GM13977 (cell line): ENCODE measurements around the gene KCNIP1.

Experiments
- DNase-seq: peaks from one replicate; pipeline ENCODE4 v3.0.0; 2012; ENCODE audit warnings: low spot score
- in situ Hi-C: fragments of 300-500 bp; cut with MboI; formaldehyde crosslinking; loops from one replicate; pipeline ENCODE4 v1.12.0; 2022; ENCODE audit warnings: low sequenced_read_pairs, low pct_unique_long_range_greater_than_20kb, mixed read lengths, inconsistent platforms; ENCODE audit not compliant: unreplicated experiment
- TF ChIP-seq, protein P1 (sequence below): IDR thresholded peaks from 2 replicates; pipeline ENCODE4 v1.5.1; 2012; ENCODE audit warnings: mild to moderate bottlenecking, control low read depth; ENCODE audit not compliant: insufficient read depth; ENCODE audit errors: extremely low read depth, missing control alignments

The KCNIP1 gene

DNA sequence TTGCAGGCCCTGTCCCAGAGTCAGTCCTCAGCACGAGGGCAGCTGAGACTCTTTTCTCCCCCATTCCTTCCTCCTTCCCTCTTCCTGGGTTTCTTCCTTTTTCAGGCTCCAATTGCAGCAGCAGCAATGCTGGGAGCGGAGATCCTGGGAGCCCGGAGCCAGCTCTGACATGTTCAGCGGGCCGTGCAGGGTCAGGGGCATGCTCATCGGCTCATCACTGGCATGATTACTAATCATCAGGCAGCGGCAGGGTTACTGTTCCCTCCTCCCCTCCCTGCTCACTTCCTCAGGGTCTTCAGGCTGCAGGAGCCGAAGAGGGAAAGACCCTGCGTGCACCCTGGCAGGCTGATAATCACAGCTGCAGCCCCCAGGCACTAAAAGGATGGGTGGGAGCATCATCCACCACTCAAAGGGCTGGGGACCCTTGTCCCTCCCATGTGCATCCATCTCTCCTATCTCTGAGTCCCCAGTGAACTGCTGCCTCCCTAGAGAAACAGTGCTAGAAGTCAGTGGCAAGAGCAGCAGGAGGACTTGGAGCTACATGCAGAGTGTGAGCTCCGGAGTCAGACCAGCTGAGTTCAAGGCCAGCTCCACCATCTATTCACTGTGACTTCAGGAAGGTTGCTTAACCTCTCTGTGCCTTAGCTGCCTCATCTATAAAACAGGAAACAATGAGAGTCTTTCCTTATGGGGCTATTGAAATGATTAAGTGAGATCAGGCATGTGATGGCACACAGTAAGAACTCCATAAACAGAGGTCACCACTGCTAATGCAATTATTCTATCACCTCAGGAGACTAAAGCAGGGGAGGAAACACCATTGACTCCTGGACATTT is 7.8 kb upstream of the KCNIP1 start:
- TF ChIP-seq, protein P1, sequence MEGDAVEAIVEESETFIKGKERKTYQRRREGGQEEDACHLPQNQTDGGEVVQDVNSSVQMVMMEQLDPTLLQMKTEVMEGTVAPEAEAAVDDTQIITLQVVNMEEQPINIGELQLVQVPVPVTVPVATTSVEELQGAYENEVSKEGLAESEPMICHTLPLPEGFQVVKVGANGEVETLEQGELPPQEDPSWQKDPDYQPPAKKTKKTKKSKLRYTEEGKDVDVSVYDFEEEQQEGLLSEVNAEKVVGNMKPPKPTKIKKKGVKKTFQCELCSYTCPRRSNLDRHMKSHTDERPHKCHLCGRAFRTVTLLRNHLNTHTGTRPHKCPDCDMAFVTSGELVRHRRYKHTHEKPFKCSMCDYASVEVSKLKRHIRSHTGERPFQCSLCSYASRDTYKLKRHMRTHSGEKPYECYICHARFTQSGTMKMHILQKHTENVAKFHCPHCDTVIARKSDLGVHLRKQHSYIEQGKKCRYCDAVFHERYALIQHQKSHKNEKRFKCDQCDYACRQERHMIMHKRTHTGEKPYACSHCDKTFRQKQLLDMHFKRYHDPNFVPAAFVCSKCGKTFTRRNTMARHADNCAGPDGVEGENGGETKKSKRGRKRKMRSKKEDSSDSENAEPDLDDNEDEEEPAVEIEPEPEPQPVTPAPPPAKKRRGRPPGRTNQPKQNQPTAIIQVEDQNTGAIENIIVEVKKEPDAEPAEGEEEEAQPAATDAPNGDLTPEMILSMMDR, result no peak
- in situ Hi-C loops, result no loop called here
- no peak for DNase-seq

DNA sequence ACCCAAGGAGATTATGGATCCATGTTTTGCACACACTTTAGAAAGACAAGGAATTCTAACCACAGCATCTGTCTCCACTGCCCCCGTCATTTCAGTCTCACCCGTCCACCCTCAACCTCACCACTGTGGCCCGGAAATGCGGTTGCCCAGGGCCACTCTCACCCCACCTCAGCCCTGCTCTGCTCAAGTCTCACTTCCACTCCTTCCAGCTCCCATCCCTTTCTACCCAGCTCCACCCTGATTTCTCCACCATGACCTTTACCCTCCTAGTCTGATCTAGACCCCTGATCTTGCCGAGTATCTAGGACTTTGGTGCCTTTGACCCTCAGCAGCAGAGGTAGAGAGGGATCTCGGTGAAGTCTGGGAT is 7.2 kb upstream of the KCNIP1 start:
- no peak for DNase-seq
- in situ Hi-C loops, result no loop called here
- TF ChIP-seq, protein P1, result no peak

DNA sequence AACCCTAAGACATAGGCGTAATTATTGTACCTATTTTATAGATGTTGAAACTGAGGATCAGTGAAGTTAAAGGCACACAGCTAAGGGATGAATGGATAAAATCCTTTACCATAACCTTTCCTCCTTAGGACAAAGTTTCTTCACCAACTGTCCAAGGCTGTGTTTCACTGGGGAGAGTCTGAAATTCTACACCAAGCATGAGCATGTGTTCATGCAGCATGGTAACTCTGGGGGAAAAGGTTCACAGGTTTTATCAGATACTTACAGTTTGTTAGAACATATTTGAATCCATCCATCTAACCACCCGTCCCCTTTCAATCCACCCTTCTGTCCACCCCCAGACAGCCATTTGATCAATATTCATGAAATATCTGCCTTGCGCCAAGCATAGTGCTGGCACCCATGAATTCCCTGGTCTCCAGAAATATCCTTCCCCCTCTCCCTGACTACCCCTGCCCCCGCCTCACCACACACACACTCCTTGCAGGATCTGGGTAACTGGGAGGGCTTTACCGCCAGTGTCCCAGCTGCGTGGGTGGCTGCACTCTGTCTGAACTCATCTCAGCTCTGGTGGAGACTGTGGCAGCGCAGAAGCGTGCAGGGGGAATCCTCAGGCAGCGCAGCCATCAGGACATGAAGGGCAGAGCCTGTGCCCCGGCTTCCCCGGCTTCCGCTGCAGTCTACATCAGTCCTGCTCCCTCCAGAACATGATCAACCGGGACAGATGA is 6.3 kb upstream of the KCNIP1 start:
- TF ChIP-seq, protein P1, result no peak
- no peak for DNase-seq
- in situ Hi-C loops, result no loop called here

DNA sequence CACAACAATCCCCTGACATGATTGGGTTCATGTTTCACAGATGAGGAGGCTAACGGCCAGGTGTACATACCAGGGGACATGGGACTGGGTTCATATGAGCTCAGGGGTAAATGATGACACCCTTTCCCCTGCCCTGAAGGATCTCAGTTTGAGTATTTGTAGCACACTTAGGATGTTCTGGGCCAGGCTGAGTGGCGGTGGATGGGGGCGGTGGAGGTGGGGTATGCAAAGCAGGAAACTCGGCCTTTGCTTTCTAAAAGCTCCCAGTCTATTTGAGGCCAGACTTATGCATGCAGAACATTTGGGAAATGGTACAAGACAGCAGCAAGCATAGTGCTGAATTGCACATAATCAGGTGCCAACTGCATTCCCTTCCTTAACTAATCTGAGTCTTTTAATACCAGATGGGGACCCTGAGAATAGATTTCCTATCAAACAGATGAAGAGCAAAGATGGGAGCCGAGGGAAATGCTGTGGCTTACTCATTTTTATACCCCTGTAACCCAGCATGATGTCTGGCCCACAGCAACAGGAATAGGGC is 4.9 kb upstream of the KCNIP1 start:
- no peak for DNase-seq
- TF ChIP-seq, protein P1, result no peak
- in situ Hi-C loops, result no loop called here

DNA sequence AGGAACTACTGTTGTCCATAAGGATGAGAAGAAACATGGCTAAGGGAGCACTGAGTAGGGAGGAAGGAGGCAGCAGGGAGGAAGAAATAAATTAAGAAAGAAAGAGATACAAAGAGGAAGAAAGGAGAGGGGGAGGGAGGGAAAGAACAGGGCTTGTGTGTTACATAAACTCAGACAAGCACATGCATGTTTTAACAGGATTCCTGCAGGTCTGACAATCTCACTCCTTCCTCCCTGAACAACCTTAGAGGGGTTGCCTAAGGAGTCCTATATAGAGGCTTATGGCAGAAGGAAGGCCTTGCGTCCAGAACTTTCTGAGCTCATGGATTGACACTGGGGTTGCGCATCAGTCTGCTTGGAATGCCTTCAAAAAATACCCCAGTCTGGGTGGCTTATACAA is 4.2 kb upstream of the KCNIP1 start:
- TF ChIP-seq, protein P1, result no peak
- in situ Hi-C loops, result no loop called here

DNA sequence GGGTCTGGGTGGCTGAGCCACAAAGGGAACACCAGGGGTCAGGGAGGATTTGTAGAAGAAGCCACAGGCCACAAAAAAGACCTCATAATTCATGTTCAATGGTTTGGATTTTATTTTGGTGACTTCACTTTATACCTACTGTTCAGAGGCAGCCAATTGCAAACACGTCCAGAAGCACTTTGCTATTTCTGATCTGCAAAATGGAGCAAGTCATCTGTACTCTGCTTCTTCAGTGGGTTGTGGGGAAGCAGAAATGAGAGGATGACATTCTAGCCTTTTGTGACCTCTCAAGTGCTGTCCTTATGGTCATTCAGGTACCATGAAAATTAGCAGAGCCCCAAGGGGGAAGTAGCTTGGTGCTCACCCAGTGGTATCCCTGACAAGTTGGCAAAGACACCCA is 2.5 kb upstream of the KCNIP1 start:
- in situ Hi-C loops, result no loop called here
- TF ChIP-seq, protein P1, result no peak
- DNase-seq, result no peak

More for the DNA sequence above, 4.2 kb upstream of the KCNIP1 start:
- no peak for DNase-seq
